ENCODE measurements around the gene H2BK1.

H2BK1 gene

DNA sequence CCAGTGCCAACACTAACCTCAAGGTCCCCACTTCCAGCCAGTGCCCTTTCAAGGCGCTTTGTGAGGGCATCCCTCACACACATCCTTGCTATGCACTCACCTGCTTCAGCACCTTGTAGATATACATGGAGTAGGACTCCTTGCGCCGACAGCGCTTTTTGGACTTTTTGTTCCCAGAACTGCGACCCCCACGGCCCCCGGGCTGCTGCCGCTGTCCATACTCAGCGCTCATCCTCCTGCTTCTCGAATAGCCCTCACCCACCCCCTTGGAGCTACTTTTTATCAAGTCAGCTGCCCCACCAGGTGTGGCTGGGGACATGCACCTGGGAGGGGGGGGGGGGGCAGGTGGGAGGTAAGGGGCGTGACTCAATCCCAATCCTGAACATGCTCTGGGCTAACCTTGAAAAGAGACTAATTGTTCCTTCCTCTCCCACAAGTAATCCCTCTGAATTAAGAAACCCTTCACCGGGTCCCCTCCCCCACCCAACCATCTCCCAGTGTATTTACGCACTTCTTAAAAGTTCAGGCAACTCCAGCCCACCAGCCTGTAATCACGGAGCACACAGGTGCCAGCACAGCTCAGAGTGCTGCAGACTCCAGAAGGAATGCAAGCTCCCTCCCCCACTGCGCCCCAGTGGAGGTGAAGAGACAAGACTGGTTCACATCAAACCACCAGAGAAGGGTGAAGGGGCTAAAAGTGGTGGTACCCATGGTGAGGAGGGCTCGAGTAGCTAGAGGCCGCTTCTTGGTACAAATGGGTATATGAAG lies at the start of gene H2BK1:
Gene H2BK1 (minus strand): TSS at position 402 of the 768 bp plus-strand sequence. CDS start 170 bp downstream, at position 232.
- no peak for DNase-seq

DNA sequence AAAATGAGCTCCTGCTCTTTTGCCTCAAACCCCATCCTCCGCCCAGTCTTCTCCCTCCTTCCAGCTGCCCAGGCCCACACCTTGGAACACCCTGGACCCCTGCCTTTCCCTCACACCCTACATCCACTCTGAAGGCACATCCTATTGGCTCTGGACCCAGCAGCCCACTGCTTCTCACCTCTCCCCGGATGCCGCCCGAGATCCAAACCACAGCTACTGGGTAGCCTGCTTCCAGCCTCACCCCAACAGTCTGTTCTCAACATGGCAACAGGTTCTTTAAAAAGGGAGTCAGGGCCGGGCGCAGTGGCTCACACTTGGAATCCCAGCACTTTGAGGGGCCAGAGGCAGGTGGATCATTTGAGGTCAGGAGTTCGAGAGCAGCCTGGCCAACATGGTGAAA lies 47.7 kb upstream of the H2BK1 start:
- DNase-seq: no peak

DNA sequence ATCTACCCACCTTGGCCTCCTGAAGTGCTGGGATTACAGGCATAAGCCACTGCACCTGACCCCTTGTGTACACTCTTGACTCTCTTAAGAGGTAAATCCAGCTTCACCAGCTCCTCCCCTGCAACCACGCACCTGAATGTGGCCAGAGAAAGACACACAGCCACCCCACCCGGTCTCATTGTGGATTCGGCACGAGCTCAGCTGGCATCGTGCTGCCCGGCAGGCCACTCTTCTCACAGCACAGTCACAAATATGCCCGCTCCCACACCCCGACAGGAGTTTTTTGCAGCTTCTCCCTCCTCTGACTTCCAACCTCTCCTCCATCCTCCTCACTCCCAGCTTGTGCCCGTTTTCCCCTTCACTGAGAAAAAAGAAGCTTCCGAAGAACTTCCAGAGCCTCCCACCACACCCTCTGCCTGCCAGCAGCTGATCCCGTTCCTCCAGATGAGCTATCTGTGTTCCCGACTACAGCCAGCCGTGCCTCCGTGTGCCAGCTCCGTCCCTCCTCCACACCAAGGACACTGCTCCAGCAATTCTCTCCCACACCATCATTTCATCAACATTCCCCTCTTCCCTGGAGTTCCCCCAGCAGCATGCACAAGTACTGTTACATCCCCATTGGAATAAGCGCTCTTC lies 46.2 kb upstream of the H2BK1 start:
- DNase-seq: no peak

DNA sequence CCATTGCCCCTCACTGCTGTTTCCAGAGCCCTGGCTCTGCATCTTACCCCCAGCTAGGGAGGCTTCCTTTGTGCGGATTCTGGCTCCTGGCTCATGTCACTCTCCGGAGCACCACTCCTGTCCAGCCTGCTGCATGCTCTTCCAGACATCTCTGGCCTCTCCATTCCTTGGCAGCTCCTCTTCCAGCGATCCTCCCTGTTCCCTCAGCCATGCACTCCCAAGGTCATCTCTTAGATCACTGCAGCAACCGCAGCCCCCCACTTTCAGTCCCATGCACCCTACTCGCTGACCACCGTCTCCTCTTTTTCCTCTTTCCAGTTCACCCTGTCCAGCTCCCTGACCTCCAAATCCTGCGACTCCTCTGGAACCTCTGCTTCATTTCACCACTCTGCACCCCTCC lies 45.1 kb upstream of the H2BK1 start:
- no peak for DNase-seq

DNA sequence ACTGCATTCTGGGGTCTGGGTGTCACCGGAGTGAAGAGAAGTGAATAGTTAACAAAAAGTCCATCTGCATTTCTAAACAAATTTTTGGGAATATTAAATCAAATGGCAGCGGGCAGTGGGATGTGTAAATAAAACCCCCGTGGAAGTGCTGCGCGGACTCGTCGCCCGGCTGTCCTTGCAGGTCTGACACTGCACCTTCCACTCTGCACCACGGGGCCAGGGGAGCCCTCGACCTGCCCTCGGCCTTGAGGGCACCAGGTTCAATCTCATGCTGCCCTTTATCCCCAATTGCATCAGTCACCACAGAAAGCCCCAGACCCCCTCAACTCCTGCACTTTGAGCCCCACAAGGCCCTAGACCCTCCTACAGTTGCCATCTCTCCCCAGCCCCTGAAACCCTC lies 44.6 kb upstream of the H2BK1 start:
- DNase-seq: no peak

DNA sequence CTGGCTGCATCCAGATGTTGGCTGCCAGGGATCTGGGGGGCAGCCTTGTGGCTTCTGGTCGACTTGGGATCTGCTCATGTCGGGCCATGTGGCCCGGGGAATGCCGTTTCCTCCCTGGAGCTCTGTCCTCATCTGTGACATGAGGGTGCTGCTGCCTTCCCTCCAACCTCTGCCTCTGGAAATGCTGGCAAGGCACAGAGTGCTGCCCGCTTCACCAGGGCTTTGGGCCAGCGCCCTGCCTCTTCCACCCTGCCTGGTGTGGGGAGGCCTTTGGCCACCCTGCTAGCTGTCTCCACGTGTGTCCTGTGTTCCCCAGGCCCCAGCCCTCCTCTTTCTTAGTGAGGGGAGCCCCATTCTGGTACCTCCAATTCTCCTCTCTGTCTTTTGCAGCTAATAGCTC lies 44.0 kb upstream of the H2BK1 start:
- DNase-seq: no peak

DNA sequence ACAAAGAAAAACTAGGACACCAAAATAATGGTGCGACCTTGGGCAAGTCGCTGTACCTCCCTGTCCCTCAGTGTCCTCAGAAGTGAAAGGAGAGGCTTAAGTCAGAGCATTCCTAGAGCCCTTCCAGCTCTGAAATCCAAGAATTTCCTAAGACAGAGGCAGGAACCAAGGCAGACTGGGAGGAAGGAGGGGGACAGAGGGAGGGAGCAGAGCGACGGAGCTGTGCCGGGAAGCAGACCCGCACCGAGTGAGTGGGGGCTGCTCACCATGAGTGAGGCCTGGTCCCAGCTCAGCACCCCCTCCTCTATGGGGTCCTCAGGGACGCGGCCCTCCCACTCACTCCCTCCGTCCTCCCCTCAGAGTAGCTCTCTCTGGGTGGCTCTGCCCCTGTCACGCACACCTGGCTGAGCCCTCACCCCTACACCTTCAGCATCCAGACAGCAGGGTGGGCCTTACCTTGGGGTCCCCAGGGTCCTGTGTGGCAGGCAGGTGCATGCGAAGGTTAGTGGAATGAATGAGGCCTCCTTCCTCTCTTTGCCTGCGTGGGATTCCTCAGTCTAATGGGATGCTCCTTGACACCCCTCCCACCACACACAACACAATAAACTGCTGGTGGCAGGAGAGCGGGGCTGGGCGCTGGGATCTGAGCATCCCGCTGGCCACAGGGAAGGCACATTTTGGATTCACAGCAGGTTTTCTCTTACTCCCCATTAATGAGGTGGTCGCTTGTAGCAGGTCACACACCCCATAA lies 42.8 kb upstream of the H2BK1 start:
- DNase-seq: no peak

DNA sequence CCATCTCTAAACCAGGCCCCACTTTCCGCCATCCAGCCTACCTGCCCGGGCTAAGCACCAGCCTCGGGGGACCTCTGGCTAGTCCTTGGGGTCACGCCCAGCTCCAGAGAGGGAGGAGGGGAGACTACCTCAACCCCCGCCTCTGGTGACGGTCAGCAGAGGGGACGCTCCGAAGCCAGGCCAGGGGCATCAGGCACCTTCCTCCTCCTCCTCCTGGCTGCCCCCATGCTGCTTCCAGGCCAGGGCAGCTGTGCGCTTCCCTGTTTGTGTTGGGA lies 42.2 kb upstream of the H2BK1 start:
- DNase-seq: no peak

DNA sequence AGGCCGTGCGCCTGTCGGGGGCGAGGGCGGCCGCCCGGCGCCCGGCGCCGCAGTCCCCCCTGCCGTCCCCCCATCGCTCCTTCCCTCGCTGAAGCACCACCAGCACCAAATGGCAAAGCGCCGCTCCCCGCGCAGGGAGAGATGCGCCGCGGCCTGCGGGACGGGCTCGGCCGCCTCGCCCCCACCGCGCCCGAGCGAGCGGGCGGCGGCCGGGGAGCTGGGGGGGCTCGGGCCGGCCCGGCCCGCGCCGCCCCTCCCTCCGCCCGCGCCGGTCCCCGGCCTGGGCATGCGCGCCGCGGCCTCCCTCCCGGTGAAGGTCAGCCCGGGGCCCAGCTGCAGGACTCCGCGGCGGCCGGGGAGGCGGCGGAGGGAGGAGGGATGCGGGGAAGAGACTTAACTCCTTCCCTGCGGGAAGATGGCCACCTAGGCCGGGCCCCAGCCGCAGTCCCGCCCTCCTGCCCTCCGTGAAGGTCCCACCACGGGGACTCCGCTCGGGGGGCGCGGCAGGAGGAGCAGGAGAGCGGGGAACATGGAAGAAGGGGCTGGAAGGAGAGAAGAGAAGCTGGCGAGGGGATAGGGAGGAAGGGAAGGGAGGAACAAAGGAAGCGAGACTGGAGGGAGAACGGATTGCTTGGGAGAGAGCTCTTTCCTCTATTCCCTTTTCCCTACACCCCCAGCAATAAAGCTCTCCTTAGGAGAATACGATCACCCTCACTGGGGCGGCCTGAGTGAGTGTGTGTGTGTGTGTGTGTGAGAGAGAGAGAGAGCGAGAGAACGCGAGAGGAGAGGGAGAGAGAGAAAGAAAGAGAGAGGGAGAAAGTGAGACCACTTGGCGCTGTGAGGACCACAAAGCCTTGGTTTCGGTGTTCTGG lies 41.6 kb upstream of the H2BK1 start:
- no peak for DNase-seq

DNA sequence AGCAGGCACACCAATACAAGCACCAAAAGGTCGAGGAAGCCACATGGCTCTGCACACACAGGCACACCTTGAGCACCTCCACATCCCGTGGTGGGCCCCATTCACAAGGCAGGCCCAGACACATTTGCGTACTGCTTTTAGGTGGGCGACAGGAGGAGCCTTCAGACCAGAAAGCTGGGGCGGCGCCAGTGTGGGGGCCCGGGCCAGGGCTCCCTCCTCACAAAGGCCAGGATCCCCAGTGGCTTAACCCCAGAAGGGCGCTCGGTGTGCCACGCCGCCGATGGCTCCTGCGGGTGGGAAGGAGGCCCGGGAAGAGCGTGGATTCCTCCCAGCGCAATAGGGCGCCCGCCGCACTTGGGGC lies 41.0 kb upstream of the H2BK1 start:
- no peak for DNase-seq

DNA sequence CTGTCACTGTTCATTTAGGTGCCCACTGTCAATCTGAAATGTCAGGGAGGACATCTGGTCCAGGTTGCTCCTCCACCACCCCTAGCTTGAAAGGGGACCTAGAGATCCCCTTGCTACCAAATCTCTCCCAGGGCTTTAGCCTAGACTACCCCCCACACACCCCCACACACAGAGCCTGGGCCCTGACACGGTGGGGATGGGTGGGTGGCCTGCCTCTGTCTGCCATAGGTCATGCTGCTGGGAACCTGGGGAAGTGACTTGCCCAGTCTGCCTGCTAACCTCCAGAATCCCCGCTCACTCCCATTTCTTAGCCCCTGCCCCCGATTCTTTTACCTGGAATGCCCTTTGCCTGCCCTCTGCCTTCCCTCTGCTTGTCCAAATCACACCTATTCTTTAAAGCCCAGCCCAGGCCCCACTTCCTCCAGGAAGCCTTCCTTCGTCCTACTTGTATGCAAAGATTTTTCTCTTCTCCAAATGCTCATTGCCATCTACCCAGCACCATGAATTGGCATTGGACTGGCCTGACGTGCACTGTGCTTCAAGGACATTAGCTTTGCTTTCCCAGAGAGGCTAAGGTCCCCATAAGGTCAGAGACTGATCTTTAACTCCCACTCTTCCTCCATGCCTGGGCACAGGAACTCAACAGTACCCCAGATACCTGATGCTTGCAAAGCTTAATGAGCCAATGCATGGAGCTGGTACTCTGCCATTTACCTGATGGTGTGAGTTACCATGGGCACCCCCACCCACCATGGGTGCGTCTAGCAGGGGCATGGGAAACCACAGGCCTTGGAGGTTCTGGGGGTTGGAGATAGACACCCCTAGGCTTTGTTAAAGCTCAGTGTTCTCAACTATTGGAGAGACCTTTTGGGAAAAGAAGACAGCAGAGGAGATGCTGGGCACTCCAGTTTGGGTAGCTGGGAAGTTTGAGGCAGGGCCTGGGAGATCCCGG lies 40.2 kb upstream of the H2BK1 start:
- no peak for DNase-seq

DNA sequence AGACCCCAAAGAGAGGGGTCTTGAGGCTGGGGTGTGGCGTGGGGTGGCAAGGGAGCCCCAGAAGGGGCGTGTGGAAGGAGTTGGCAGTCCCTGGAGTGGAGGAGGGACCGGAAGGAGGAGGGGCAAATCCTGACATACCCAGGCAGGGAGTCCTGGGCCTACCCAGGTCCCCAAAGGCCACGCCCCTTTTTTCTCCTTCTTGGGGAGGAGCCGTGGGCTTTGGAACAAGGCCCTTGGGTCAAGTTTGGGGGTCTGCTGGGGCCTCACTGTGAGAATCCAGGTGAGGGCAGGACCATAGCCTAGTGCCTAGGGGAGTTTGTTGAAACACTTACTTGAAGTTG lies 39.4 kb upstream of the H2BK1 start:
- DNase-seq: no peak

DNA sequence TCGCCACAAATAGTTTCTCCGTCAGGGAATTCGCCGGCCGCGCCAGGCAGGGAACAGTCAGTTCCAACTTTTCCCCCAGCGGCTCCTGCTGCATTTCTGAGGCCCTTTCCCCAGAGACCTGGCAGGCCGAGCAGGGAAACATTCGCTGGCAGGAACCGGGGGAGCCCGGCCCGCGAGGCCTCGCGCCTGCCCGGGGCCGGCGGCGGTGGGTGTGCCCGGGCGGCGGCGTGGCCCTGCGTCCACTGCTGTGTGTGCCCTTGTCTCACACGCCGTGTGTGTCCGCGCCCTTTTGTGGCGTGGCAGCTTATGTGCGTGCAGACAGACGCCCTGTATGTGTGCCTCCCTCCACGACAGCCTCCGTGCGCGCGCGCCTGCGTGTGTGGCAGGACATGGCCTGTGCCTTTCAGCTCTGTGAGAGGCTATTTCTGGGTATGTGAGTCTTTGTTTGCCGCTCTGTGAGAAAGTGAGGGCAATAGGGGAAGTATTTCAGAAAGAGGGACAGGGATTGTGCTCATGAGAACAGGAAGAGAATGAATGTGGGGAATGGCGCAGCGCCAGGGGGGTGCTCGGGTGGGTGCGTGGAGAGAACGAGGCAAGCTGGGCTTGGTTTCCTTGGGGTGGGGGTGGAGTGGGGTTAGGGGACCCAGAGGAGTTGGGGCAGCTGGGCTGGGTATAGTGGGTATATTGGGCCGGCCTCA lies 38.9 kb upstream of the H2BK1 start:
- DNase-seq: no peak

DNA sequence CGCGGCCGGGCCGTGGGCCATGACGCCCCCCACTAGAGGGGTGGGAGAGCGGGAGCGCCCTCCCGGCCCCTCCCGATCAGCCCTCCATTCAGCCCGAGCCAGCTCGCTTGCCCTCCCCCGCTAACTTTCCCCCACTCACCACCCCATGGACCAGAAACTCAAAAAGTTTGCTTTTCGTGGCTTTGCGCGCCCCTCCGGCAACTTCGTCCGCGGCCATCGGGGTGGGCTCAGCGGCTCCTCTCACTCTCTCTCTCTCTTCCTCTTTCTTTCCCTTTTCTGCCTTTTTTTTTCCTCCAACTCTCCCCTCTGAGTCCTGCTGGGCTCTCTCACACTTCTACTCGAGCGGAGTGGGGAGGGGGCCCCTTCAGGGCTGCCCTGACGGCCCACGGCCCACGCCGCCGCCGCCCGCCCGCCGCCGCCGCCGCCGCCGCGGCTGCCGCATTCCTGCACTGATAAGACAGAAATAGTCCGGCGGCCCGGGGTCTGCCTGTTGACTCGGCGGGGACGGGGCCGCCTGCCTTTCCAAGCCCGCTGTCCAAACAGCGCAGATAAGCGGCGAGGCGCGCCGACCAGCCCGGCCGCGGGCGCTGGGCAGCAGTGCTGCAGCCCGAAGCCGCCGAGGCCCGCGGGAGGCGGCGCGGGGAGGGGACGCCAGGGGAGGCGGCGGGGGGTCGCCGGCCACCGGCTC lies 38.2 kb upstream of the H2BK1 start, which contains the start of gene SMARCD3:
Gene SMARCD3 (minus strand): TSS at position 349 of the 688 bp plus-strand sequence. CDS start 132 bp downstream, at position 217.
- peak; percentile 42 for DNase-seq

DNA sequence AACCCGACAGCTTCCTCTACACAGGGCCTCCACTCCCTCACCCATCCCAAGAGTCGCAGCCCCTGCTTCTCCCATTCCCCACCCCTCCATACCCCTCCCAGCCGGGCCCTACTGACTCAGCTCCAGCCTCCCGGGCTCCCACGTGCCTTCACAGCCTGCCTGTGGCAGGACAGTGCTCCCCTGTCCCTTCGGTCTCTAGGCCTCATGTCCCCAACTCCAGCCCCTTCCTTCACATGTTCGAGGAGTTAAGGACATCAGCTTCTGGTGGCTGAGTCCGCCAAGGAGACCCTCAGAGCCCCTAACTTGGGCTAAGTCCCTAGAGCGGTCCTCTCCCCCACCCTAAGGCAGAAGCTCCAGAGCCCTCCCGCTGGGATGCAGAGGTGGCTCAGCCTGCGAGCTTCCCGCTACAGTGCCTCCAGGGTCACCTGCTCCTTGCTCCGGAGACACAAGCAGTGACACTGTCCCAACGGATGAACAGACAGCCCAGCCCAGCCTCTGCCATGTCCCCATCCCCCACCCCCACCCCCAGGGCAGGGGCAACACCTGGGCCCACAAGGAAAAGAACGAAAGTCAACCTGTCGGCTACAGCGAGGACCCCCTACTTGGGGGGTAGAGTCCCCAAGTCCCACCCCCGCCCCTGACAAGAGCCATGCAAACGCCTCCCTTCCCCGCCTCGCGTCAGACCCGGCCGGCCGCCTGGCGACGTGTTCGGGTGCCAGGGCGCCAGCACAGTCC lies 37.5 kb upstream of the H2BK1 start:
- no peak for DNase-seq

DNA sequence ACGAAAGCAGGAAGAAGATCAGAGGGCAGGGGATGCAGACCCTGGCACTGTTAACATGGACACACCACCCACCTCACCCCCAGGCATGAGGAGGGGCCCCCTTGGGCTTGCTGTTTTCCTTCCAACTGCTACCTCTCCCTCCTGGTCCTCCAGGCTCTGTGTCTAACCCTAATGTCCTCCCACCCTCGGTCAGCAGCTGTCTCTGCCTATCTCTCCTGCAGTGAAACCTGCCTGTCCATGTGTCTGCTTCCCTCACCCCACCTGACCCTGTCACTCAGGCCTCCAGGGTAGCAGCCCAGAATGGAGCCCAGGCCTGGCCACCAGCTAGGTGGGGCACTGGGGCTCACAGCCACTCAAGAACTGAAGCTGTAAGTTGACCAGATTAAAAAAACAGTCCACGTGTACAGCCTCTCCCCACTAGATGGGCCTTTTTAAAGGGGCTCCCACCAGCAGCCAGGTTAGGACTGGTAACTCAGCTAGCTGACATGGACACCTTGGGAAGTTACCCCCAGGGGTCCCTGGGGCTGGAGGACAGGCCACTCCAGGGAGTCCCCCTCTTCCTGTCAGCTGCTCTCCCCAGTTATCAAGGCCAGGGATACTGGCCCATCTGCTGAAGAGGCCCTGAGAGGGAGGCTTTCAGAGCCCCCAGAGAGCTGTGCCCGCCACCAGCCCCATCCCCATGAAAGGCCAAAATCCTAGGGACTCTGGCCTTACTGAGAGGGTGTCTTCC lies 36.7 kb upstream of the H2BK1 start:
- no peak for DNase-seq

DNA sequence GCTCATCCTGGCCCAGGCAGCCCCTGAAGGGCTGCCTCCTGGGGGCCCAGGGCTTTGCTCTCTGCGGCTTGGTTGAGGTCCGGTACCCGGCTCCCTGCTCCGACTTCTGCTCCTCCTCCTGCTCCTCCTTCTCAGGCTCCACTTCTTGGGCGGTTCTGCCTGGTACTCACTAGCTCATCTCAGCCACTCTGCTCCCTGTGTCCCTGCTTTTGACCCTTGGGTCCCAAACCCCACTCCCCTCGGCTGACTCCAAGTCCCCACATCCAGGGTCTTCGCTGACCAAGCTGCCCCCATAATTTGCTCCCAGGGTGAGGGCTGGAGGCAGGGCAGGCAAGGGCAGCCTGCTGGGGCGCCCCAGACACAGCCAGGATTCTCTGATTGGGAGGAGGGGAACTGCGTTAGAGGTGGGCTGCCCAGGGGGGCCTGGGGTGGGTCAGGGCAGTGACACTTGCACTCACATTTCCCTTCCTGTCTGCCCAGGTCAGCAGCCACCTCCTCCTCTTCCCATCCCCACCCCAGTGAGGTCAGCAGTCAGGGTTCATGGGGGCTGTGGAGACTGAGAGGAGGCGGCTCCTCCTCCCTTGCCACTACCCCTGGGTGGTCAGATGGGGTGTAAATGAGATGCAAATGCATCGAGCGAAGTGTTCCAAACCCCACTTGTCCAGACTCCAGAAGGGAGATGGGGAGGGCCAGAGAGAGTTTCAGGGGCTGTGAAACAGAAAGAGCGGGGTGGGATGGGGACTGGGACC lies 36.0 kb upstream of the H2BK1 start:
- DNase-seq: no peak

DNA sequence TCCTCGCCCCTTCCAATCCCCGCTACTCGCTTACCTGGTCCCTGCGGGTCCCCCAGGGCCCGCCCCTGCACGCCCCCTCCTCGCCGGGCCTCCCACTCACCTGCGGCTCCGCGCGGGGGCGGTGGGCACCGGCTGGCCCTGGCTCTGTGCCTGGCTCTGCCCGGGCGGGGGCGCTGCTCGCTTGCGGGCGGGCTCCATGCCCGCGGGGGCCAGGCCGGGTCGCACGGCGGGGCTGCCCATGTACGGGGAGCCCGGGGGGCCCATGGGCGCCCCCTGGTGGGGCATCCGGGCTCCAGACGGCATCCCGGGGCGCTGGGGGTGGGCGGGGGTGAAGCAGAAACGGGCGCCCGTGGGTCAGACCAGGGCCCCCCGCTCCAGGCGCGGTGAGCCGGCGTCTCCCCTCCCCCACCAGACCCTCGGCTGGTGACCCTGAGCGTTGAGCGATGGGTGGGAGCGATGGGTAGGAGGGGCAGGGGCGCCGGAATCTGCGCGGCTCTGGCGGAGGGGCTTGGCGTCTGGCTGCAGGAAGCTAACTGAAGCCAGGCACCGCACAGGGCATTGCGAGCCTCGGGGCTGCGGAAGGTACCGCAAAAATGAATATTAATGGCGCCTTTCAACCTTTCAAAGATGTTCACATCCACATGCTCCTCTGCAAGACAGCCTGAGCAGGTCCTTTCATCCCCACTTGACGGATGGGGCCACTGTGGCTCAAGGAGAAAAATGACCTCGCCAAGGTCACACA lies 35.2 kb upstream of the H2BK1 start:
- peak; percentile 74 for DNase-seq
